ENCODE data around the gene DSG4. TPM values are rescaled to one million over a fixed set of nuclear protein-coding genes. Genes with fewer than 3 reads are reported as not detected.

The DSG4 gene
- total RNA-seq, 2 donors from 2014 or later, result not detected

- H3K4me1 Mint-ChIP-seq, result no peaks in the 10 kb centered on the region
- no peaks in the 10 kb centered on the region for H3K27me3 Mint-ChIP-seq
- ATAC-seq (replicated peaks), result no peak
- peaks cover 4% of the 10 kb centered on the region for H3K9me3 Mint-ChIP-seq
- no peaks in the 10 kb centered on the region for H3K36me3 Mint-ChIP-seq (ENCODE audit: low read depth)
- H3K27ac Mint-ChIP-seq, result no peak overlapping the region
- H3K4me3 Mint-ChIP-seq, result no peak overlapping the region
Measured at GRCh38 chr18:31426021-31426420, 49.4 kb downstream of the DSG4 start.

DNA sequence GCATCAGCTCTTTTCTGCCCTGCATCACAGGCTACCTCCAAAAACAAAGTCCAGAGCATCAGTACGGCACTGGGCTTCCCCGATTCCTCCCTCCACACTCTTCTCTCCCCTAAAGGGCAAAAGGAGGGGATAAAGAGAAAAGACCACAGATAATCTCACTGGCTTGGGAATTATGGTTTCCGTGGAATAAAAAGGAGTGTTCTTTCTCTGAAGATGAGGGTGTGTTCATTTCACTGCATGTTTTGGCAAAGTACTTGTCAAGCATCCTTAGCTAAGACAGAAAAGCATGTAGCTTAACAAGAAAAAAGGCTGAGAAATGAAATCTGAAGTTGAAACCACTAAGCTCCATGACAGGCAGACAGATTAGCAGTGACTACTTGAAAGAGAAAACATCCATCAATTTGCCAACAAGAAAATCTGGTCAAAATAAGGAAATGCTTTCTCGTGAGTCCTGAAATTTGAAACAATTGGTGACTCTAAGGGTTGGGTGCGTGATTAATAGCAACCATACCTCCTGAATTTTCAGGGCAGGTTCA lies 50.4 kb downstream of the DSG4 start:
- Mint-ChIP-seq H3K9me3 (peaks cover 4% of the 10 kb centered on the region), H3K4me3 (no peak overlapping the region), H3K36me3 (ENCODE audit: low read depth) (no peaks in the 10 kb centered on the region), H3K27ac (no peak overlapping the region), H3K4me1 (no peaks in the 10 kb centered on the region), H3K27me3 (no peaks in the 10 kb centered on the region)
- ATAC-seq (replicated peaks), result no peak

- no peaks in the 10 kb centered on the region for H3K36me3 Mint-ChIP-seq (ENCODE audit: low read depth)
- no peak overlapping the region for H3K27ac Mint-ChIP-seq
- no peaks in the 10 kb centered on the region for H3K4me1 Mint-ChIP-seq
- H3K27me3 Mint-ChIP-seq, result no peaks in the 10 kb centered on the region
- H3K4me3 Mint-ChIP-seq, result no peak overlapping the region
- ATAC-seq (replicated peaks), result no peak
- H3K9me3 Mint-ChIP-seq, result peaks cover 4% of the 10 kb centered on the region
Measured at GRCh38 chr18:31428211-31428610, 51.6 kb downstream of the DSG4 start.

GRCh38 chr18:31429623-31430022 lies 53.0 kb downstream of the DSG4 start:
- Mint-ChIP-seq H3K4me3 (no peak overlapping the region), H3K27me3 (no peaks in the 10 kb centered on the region), H3K4me1 (no peaks in the 10 kb centered on the region), H3K27ac (no peak overlapping the region), H3K9me3 (no peaks in the 10 kb centered on the region), H3K36me3 (ENCODE audit: low read depth) (no peaks in the 10 kb centered on the region)
- no peak for ATAC-seq (replicated peaks)

DNA sequence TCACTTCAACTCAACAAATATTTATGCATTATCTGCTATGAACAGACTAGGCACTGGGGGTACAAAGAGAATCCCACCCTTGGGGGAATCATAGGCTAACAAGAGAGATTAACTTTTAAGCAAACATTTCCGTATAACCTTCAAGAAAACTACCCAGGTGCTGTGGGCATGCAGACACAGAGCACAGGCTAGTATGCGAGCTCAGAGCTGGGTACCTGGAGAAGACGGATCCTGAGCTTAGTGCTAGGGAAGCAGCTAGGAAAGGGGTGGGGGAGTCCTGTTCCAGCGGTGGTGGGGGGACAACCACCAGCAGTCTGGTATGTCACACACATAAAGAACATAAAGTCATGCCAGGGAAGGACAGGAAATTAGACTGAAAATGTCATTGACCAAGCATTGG lies 53.5 kb downstream of the DSG4 start:
- H3K4me3 Mint-ChIP-seq, result no peak overlapping the region
- no peaks in the 10 kb centered on the region for H3K27me3 Mint-ChIP-seq
- no peaks in the 10 kb centered on the region for H3K36me3 Mint-ChIP-seq (ENCODE audit: low read depth)
- ATAC-seq (replicated peaks), result no peak
- H3K9me3 Mint-ChIP-seq, result no peaks in the 10 kb centered on the region
- H3K27ac Mint-ChIP-seq, result no peak overlapping the region
- no peaks in the 10 kb centered on the region for H3K4me1 Mint-ChIP-seq

- H3K4me3 Mint-ChIP-seq, result no peak overlapping the region
- H3K27ac Mint-ChIP-seq, result no peak overlapping the region
- no peaks in the 10 kb centered on the region for H3K36me3 Mint-ChIP-seq (ENCODE audit: low read depth)
- ATAC-seq (replicated peaks), result no peak
- H3K27me3 Mint-ChIP-seq, result no peaks in the 10 kb centered on the region
- no peaks in the 10 kb centered on the region for H3K4me1 Mint-ChIP-seq
- no peaks in the 10 kb centered on the region for H3K9me3 Mint-ChIP-seq
Measured at GRCh38 chr18:31430554-31430953, 54.0 kb downstream of the DSG4 start.

DNA sequence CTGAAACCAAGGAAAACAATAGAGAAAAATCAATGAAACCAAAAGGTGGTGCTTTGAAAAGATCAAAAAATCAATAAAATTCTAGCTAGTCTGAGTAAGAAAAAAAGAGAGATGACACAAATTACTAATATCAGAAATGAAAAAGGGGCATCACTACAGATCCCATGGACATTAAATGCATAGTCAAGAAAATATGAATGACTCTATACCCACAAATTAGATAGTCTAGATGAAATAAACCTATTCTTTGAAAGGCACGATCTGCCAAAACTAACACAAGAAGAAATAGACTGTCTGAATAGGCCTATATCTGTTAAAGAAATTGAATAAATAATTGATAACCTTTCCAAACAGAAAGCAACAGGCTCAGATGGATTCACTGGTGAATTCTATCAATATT lies 55.7 kb downstream of the DSG4 start:
- Mint-ChIP-seq H3K36me3 (ENCODE audit: low read depth) (no peaks in the 10 kb centered on the region), H3K9me3 (no peaks in the 10 kb centered on the region), H3K27me3 (no peaks in the 10 kb centered on the region), H3K4me1 (no peaks in the 10 kb centered on the region), H3K27ac (no peak overlapping the region), H3K4me3 (no peak overlapping the region)
- no peak for ATAC-seq (replicated peaks)

DNA sequence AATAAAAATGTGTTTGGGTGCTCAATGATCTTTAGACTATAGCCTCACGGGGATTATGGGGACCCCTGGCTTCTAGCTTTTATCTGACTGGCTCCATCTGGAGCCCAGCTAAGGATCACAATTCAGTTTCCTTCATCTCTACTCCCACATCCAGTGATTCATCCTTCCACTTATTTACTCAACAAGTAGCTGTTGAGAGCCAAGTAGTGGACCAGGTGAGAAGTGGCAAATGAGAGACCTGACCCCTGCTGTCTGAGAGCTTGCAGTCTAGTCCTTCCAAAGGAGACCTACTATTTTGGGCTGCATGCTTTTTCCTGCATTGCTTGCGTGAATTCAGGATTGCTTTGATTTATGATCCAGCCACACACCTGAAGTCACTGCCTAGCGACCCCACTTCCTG lies 60.2 kb downstream of the DSG4 start:
- no peaks in the 10 kb centered on the region for H3K36me3 Mint-ChIP-seq (ENCODE audit: low read depth)
- H3K9me3 Mint-ChIP-seq, result no peaks in the 10 kb centered on the region
- no peak overlapping the region for H3K27ac Mint-ChIP-seq
- H3K27me3 Mint-ChIP-seq, result no peaks in the 10 kb centered on the region
- H3K4me1 Mint-ChIP-seq, result no peaks in the 10 kb centered on the region
- ATAC-seq (replicated peaks), result no peak
- H3K4me3 Mint-ChIP-seq, result no peak overlapping the region

DNA sequence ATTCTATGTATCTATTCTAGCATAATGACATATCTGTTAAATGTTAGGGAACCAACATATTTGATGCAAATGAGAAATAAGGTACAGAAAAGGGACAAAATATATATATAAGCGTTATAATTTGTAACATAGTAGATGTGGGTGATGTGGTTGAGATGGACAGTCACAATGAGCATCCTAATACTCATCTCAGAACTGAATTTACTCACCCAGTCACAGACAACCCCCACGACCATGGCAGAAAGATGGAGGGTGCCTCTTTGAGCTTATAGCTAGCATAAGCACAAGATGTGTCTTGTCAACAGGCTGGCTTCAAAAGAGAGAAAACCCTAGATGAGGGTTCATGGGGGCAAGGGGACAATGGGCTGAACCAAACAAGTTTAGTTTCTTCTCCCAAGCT lies 61.8 kb downstream of the DSG4 start:
- ATAC-seq (replicated peaks), result no peak
- H3K4me1 Mint-ChIP-seq, result no peaks in the 10 kb centered on the region
- H3K9me3 Mint-ChIP-seq, result no peaks in the 10 kb centered on the region
- H3K27me3 Mint-ChIP-seq, result no peaks in the 10 kb centered on the region
- H3K36me3 Mint-ChIP-seq (ENCODE audit: low read depth), result no peaks in the 10 kb centered on the region
- H3K4me3 Mint-ChIP-seq, result no peak overlapping the region
- no peak overlapping the region for H3K27ac Mint-ChIP-seq

DNA sequence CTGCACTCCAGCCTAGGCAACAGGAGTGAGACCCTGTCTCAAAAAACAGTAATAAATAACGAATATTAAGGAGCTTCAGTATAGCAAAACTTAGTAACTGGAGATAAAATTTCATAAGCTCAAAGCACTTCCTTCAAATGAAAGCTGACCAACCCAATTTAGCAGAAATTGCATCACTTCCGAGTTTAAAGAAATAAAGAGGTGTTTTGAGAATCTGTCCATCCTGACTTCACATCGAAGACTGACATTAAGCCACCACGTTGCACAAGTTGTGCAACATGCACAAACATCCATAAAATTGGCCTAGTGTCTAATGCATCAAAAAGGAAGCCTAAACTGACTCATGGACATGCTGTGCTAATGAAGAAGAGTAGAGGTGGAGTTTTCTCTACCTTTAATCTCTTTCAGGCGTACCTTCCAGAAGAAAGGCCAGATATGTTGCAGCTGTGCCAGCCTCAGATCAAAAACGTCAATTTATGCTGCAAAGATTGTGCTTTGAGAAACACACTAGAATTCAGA lies 63.3 kb downstream of the DSG4 start:
- Mint-ChIP-seq H3K4me3 (no peak overlapping the region), H3K27me3 (no peaks in the 10 kb centered on the region), H3K36me3 (ENCODE audit: low read depth) (no peaks in the 10 kb centered on the region), H3K27ac (no peak overlapping the region), H3K9me3 (no peaks in the 10 kb centered on the region), H3K4me1 (no peaks in the 10 kb centered on the region)
- no peak for ATAC-seq (replicated peaks)

- H3K27ac Mint-ChIP-seq, result no peak overlapping the region
- H3K4me3 Mint-ChIP-seq, result no peak overlapping the region
- H3K36me3 Mint-ChIP-seq (ENCODE audit: low read depth), result no peaks in the 10 kb centered on the region
- ATAC-seq (replicated peaks), result no peak
- no peaks in the 10 kb centered on the region for H3K27me3 Mint-ChIP-seq
- no peaks in the 10 kb centered on the region for H3K4me1 Mint-ChIP-seq
- no peaks in the 10 kb centered on the region for H3K9me3 Mint-ChIP-seq
Measured at GRCh38 chr18:31440787-31441186, 64.2 kb downstream of the DSG4 start.

GRCh38 chr18:31441493-31441892 lies 64.9 kb downstream of the DSG4 start:
- ATAC-seq (replicated peaks), result no peak
- H3K27me3 Mint-ChIP-seq, result no peaks in the 10 kb centered on the region

GRCh38 chr18:31444142-31444541 lies 67.6 kb downstream of the DSG4 start:
- Mint-ChIP-seq H3K4me1 (no peaks in the 10 kb centered on the region), H3K9me3 (no peaks in the 10 kb centered on the region), H3K4me3 (no peak overlapping the region), H3K27me3 (no peaks in the 10 kb centered on the region), H3K36me3 (ENCODE audit: low read depth) (no peaks in the 10 kb centered on the region), H3K27ac (no peak overlapping the region)
- ATAC-seq (replicated peaks), result no peak

More at GRCh38 chr18:31441493-31441892, 64.9 kb downstream of the DSG4 start:
- Mint-ChIP-seq H3K27ac (no peak overlapping the region), H3K4me1 (no peaks in the 10 kb centered on the region), H3K9me3 (no peaks in the 10 kb centered on the region), H3K36me3 (ENCODE audit: low read depth) (no peaks in the 10 kb centered on the region), H3K4me3 (no peak overlapping the region)

DNA sequence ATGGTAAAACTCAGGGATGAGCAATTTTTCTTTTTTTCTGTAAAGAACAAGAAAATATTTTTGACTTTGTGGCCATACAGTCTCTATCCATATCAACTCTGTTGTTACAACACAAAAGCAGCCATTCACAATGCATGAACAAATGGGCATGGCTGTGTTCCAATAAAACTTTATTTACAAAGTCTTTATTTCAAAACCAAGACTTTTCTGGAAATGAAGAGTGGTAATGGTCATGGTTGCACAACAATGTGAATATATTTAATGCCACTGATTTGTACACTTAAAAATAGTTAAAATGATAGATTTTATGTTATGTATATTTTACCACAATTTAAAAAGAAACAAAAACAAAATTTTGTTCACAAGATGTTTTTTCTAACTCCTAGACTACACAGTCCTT lies 69.3 kb downstream of the DSG4 start:
- no peak for ATAC-seq (replicated peaks)
- Mint-ChIP-seq H3K9me3 (no peaks in the 10 kb centered on the region), H3K36me3 (ENCODE audit: low read depth) (no peaks in the 10 kb centered on the region), H3K27me3 (no peaks in the 10 kb centered on the region), H3K27ac (no peak overlapping the region), H3K4me1 (no peaks in the 10 kb centered on the region), H3K4me3 (no peak overlapping the region)

DNA sequence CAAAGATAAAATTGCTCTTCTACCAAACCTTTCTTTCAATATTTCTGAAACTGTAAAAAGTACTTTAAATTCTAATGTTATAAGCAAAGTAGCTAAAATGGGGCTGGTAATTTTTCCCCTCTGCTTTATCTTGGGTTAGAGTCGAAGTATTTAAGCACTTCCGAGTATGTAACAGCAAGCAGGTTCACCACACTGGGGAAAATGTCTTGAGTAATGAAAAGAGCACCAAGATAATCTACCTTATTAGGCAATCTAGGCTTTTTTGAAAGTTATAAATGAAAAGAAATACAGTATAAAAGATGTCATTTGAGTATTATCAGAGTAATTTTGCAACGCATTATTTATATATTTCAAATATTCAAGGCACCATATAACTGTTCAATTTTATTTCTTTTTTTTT lies 70.3 kb downstream of the DSG4 start:
- Mint-ChIP-seq H3K27me3 (no peaks in the 10 kb centered on the region), H3K4me1 (no peaks in the 10 kb centered on the region), H3K36me3 (ENCODE audit: low read depth) (no peaks in the 10 kb centered on the region), H3K4me3 (no peak overlapping the region), H3K9me3 (no peaks in the 10 kb centered on the region), H3K27ac (no peak overlapping the region)
- ATAC-seq (replicated peaks), result no peak

All from activated T-helper 17 cell treated with anti-CD3 and anti-CD28 coated beads, Interleukin-2, amount 50 U/mL, for 72 hours (primary cell).